GM18867 (cell line): ENCODE data around the gene ADAMTSL4.

Source experiments
- ATAC-seq: cut with Tn5 transposase; IDR thresholded peaks from one replicate; pipeline ENCODE4 v1.9.1; 2021; ENCODE audit warnings: mild to moderate bottlenecking, moderate library complexity; ENCODE audit not compliant: unreplicated experiment

ADAMTSL4 gene

DNA sequence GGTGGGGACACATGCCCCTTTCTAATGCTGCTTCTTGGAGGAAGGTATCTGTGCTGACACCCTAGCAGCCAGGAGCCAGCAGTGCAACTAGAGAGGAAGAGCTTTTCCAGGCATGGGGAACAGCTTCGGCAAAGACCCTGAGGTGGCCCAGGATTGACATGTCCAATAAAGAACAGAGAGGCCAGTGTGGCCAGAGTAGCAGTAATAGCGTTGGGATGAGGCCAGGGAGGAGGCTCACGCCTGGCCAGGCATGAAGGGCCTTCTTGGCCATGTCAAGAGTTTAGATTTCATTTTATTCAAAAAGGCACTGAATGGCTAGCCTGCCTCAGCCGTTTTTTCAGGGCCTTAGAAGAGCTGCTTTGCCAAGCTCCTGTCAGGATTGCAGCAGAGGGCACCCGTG is 16.3 kb upstream of the ADAMTSL4 start:
- no peak for ATAC-seq

DNA sequence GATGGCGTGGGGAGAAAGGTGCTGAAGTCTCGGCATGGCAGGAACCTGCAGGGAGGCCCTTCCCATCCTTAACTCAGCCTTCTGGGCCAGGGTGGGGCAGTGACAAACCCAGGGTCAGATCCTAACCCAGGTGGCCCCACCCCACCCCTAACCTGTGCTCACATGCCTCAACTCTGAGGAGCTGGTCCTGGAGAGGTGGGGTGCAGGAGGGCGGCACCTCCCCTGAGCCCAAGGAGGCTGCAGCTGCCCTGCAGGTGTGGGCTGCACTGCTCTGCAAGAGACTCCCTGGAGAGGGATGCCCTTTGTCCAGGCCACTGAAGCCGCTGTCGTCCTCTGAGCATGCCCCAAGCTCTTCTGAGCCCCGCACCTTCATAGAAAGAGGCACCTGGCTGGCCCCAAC is 15.2 kb upstream of the ADAMTSL4 start:
- ATAC-seq, result no peak

DNA sequence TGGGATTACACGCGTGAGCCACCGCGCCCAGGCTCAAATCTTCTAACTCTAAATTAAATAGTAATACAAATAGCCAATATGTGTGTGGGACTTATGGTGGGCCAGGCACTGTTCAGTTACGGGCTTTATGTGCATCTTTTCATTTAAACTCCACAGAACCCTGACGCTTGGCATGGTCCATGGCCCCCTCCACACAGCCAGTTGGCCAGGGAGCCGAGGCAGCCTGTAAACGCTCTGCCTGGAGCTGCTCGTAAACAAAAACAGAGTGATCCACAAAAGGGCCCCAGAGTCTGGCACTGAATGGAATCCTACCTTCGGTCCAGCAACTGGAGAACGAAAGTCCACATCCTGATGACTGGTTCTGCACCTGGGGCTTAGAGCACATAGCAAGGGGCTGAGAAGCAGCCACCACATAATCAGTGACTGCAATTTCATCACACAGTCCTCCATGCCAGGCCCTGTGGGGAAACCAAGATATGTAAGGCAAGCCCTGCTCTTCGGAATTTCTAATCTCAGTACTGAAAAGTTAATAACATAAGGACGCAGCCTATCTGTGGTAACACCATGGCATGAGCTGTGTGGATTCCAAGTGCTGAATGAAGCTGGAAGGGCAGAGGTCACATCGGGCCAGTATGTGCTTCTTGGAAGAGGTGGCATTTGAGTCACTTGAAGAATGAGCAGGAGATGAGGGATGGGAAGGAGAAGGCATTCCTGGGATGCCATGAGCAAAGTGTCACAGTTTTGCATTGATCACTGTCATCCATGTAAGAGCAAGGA is 13.5 kb upstream of the ADAMTSL4 start:
- ATAC-seq, result no peak

DNA sequence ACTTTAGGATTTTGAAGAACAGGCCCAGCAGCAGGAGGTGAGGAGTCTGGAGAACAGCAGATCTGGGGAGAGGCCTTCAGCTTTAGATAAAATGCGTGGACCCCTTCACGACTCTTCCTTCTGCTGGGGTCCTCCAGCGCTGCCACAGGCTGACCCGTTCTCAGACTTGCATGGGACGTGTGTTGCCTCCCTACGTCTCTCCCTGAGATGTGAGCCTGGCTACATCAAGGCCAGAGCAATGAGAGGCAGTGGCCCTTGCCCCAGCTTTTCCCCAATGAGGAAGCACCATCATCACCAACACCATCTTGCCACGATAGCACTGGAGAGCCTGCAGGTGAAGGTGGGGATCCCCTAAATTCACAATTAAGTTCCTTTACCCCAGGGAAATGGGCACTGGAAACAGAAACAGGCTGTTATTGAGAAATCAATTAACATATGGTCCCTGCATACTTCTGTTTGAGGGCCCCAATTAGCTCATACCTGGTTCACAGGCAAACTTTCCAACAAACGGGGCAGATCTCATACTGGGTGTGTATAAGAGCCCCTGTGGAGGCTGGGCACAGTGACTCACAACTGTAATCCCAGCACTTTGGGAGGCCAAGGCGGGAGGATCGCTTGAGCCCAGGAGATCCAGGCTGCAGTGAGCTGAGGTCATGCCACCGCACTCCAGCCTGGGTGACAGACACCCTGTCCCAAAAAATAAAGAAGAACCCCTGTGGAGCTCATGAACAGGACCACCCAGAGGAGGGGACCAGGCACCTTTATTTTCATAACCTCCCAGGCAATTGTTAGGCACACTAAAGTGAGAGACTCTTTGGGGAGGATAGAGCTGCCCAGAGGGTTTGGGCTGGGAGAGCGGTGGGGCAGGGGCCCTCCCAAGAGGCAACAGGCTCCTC is 12.1 kb upstream of the ADAMTSL4 start:
- ATAC-seq, result no peak

DNA sequence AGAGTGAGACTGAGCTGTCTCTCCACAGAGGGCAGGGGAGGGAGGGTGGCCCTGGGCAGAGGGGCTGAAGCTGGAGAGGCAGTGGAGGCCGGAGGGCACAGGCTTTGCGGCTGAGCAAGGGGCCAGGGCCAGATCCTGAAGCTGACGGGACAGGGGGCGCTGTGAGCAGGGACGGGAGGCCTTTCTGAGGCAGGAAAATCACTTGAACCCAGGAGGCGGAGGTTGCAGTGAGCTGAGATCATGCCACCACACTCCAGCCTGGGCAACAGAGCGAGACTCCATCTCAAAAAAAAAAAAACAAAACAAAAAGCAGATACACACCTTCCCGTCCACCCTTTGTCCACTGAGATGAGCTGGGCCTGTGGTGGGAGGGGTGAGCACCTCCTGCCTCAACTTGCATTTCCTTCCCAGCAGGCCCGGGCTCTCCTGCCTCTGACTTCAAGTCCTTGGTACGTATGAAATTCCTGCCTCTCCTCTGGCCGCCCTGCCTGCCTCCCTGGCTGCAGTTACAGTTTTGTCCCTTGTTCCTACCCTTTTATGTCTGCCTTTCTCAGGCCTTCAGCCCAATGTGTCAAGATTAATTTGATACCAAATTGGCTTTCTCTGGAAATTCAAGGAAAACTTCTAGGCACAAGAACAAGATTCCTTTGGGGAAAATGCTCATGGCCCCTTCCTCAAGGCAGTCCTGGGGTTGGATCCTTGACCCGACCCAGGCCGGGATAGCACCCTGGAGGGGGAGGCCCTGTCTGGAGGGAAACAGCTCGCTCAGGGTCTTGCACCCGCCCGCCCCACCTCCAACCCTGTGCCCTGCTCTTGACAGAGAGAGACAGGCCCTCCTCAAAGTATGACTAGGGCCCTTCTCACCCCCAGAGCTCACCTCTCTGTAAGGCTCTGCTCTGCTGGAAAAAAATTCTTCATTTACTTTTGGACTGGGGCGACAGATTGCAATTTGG is 11.2 kb upstream of the ADAMTSL4 start:
- no peak for ATAC-seq

DNA sequence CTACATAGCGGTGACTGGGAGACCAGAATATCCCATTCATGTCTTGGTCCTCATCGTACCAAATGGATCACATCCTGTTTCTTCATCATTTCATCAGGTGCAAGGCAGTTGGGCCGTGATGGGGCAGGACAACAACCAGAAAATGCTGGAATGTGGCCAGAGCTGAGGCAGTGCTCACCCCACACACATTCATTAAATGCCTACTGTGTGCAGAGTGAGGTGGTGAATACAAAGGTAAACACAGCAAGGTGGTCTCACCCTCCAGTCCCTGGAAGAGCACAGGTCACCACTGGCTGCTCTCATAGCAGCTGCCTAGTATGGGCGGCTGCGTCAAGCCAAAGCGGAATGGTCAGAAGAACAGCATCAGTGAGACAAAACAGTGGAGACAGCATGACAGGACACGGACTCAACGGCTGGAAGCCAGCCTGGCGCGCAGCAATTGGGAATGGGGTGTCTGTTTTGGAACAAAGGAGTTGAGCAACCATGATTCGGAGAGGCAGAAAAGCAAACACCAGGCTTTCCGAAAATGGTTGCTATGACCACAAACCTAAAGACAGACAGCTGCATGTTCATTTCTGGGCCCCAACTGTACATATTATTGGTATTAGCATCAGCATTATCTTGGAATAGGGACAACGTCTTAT is 5.6 kb upstream of the ADAMTSL4 start:
- no peak for ATAC-seq

DNA sequence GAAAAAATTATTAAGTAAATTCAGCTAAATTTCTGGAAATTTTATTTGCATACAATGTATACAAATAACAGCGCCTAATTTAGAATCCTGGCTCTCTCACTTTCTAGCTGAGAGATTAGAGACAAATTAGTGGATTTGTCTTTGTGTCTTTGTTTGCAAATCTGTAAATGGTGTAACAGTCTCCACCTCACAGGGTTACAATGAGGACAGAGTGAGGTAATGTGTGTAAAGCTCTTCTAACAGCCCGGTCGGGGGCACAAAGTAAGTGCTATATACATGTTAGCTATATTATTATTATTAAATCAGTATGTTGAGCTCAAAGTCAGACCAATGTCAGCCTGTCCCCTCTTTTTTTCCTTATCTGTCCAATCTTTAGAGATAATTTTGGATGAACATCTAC is 5.0 kb upstream of the ADAMTSL4 start:
- ATAC-seq, result no peak

DNA sequence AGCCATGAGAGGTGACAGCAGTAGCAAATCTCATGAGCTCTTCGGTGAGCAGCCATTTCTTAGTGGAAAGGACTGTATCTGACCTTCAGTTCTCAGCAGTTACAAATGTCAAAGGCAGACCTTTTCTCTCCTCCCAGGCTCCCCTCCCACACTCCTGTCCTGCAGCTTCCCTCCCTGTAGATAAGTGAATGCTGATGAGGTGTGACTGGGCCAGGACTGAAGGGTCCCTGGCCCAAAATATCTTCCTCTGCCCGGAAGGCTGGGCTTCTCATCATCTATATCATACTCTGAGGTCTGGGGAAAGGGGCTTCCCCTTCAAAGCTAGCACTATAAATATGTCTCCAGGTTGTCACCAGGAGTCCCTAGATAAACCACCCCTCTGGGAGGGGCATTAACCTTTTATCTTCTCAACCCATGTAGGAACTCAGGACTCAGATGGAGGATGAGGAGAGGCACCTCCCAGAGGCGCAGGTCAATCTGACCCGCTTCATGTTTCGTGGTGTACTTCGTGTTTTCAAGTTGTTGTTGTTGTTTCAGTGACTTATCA is 3.6 kb upstream of the ADAMTSL4 start:
- no peak for ATAC-seq

DNA sequence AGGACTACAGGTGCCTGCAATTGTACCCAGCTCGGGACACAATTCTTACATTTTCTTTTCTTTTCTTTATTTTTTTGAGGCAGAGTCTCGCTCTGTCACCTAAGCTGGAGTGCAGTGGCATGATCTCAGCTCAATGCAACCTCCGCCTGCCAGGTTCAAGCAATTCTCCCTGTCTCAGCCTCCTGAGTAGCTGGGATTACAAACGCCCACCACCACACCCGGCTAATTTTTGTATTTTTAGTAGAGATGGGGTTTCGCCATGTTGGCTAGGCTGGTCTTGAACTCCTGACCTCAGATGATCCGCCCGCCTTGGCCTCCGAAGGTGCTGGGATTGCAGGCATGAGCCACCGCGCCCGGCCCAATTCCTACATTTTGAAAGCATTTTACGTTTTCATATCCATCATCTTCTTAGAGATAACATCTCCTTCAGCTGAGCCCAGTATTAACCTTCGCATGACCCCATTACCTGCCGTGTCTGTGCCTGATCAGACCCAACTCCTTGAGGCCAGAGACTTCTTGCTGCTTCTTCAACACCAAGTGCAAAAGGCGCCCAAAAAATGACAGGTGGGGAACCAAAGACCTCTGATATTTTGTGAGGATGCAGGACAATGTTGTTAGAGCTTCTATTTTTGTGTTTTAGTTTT is 2.8 kb upstream of the ADAMTSL4 start:
- ATAC-seq, result no peak

DNA sequence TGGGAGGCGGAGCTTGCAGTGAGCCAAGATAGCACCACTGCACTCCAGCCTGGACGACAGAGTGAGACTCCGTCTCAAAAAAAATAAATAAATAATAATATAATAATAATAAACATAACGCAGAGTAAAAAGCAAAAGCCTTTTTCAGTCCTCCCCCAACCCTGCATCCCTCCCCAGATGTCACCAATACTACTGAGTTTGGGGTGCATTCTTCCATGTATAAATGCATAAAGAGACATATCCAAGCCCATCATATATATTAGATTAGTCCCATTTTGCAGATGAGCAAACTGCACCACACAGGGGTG is 930 bp upstream of the ADAMTSL4 start:
- ATAC-seq, result no peak

DNA sequence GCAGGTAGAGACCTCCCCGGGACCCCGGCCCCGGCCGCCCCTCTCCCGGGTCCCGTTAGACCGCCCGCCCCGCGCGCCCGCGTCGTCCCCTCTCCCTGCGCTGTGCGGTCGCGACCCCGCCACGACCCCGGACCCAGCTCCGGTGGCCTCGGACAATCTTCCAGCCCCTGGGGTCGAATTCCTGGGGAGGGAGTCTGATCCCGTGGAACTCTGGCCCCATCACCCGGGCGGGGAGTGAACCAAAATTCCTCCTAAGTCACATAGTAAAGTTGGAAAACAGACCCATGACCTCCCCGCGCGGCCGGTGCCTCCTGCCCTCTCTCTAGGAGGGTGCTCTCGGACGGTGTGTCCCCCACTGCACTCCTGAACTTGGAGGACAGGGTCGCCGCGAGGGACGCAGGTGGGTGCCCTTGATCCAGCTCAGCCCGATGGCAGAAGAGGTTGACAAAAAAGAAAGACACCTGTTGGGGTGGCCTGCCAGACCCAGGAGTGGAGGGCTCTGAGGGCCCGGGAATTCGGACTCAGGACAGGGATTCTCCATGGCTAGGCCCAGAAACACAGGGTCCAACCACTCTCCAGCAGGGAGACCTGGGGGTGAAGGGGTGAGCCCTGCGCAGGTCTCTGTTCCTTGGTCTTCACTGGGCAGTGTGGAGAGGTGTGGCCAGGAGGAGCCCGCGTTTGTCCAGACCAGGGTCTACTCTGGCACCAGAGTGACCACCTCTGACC is 451 bp downstream of the ADAMTSL4 start:
- no peak for ATAC-seq

DNA sequence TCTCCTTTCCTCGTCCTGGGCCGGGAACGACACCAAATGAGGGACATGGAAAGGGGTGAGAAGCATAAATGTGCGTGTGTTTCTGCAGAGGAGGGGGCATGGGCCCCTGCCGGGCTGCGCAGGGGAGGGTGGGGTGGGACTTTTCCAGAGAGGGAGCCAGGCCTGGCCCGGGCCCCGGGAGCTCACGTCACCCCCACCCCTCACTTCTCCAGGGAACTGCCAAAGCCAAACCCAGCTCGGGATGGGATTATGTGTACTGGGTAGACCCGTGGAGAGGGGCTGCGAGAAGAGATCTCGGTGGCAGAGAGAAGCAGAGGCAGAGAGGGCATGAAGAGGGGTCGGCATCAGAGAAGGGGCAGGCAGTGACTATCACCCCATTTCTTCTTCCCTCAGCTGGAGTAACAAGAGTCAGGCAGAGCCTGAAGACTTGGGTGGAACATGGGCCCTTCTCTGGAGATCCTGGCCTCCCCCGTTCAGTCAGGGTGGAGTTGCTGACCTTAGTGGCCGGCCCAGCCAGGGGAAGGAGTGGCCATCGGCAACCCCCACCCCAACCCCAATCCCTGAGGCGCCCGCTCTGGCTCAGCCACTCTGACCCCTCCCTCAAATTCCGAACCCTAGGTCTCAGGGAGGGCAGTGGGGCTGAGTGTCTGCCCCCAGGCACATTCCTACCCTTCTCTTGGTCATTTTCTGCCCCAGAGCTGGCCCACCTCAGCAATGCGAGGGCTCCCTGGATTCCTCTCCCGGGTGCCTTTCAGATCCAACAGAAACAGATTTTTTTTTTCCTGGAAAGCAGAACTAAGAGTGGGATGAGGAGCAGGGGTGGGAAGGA is 1.2 kb downstream of the ADAMTSL4 start:
- ATAC-seq, result no peak

DNA sequence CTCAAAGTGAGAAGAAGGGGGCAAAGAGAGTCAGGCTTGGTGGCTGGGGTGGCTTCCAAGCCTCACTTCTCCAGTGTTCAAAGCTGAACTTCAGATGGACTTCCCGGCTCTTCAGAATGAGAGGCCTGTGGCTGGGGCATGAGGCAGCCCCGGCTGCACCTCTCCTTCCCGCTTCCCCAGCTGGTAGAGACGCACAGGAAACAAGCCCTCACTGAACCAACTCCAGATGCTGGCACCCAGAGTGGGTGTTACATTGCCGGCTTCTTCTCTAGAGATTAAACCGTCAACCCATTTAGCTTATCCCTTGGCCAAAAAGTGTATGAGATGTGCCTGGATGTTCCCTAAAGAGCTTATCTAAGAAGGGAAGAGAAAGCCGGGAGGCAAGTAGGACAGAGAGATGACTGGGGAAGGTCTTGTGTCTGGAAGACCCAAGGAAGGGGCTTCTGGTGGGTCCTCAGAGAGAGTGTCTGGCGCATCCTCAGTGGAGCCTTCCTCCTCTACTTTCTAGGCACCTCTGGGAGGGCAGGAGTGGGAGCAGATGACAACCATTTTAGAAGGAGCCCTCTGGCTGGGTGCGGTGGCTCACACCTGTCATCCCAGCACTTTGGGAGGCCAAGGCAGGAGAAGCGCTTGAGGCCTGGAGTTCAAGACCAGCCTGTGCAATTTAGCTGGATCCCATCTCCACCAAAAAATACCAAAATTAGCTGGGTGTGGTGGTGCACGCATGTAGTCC is 2.0 kb downstream of the ADAMTSL4 start:
- ATAC-seq, result no peak

DNA sequence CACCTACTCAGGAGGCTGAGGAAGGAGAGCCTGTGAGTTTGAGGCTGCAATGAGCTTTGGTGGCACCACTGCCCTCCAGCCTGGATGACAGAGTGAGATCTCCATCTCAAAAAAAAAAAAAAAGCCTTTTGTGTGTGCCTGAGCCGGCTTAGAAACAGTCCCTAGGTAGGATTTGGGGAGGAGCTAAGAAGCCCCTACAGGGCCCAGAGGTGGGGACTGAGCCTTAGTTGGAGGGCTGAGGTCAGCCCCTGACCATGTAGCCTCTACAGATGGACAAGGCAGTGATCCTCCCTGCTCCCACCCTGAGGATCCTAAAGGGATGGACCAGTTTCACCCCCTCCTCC is 2.5 kb downstream of the ADAMTSL4 start:
- ATAC-seq, result no peak

DNA sequence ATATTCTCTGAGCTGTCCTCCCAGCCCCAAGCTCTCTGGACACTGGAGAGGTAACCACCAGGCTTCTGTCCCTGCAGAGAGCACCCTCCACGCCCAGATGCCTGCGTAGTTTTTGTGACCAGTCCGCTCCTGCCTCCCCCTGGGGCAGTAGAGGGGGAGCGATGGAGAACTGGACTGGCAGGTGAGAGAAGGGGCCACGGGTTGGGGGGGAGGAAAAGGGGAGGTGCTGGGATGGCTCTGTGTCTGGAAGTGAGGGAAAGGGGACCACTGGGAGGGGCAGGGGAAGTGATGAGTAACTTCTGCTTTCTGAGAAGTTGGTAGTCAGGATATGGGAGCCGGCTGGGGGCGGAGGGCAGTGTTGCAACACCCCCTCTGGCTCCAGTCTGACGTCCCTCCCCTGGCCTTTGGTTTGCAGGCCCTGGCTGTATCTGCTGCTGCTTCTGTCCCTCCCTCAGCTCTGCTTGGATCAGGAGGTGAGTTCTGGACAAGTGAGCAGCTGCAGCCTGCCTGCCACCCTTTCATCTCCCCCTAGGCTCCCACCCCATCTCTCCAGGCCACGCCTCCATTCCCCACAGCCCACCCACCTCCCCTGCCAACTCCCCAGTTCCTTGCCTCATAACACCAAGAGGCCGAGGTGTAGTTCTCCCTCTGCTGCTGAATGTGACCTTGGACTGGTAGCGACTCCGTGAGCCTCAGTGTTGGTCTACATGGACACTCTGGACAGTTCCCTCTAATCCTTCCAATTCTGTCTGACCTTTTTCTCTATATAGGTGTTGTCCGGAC is 3.1 kb downstream of the ADAMTSL4 start:
- ATAC-seq, result no peak

DNA sequence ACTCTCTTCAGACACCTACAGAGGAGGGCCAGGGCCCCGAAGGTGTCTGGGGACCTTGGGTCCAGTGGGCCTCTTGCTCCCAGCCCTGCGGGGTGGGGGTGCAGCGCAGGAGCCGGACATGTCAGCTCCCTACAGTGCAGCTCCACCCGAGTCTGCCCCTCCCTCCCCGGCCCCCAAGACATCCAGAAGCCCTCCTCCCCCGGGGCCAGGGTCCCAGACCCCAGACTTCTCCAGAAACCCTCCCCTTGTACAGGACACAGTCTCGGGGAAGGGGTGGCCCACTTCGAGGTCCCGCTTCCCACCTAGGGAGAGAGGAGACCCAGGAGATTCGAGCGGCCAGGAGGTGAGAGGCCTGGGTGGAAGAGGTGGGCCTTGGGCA is 3.7 kb downstream of the ADAMTSL4 start:
- no peak for ATAC-seq

DNA sequence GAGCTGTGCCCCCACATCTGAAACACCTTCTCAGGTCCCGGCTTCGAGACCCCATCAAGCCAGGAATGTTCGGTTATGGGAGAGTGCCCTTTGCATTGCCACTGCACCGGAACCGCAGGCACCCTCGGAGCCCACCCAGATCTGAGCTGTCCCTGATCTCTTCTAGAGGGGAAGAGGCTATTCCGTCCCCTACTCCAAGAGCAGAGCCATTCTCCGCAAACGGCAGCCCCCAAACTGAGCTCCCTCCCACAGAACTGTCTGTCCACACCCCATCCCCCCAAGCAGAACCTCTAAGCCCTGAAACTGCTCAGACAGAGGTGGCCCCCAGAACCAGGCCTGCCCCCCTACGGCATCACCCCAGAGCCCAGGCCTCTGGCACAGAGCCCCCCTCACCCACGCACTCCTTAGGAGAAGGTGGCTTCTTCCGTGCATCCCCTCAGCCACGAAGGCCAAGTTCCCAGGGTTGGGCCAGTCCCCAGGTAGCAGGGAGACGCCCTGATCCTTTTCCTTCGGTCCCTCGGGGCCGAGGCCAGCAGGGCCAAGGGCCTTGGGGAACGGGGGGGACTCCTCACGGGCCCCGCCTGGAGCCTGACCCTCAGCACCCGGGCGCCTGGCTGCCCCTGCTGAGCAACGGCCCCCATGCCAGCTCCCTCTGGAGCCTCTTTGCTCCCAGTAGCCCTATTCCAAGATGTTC is 4.3 kb downstream of the ADAMTSL4 start:
- ATAC-seq, result no peak
